HuH-7.5 (cell line): Measurements from ENCODE around the gene SLC44A5.
"Not testable (repeated sequence)": the region's sequence is repeated elsewhere in the genome, so short reads cannot be mapped to it uniquely, and the experiment has no call there.

Experiments used
- DNase-seq: peaks from one replicate; pipeline ENCODE4 v3.0.0; 2011; ENCODE audit warnings: low spot score

SLC44A5 gene

DNA sequence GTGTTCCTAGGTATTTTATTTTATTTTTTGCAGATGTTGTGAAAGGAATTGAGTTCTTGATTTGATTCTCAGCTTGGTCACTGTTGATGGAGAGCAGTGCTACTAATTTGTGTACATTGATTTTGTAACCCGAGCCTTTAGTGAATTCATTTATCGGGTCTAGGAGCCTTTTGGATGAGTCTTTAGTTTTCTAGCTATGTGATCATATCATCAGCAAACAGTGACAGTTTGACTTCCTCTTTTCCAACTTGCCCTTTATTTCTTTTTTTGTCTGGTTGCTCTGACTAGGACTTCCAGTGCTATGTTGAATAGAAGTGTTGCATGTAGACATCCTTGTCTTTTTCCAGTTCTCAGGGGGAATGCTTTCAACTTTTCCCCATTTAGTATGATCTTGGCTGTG is 337.8 kb downstream of the SLC44A5 start:
- DNase-seq: no peak

GRCh38 chr1:75265792-75266191 is 345.1 kb downstream of the SLC44A5 start:
- DNase-seq: no peak

DNA sequence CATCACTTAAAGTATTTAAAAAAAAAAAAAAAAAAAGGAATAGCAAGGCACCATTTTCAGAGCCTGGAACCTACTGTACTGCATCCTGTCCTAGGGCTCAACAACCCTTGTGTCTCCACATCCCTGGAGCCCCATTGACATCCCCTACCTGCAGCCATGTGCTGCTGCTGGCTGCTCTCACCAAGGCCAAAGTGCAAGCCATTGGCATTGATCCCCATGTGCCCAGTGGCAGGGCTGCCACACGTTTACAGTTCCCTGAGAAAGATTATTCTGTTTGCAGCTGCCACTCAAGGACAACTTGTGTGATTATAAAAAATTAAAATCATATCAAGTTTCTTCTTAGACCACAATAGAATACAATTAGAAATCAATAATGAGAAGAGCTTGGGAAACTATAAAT is 346.8 kb downstream of the SLC44A5 start:
- no peak for DNase-seq

DNA sequence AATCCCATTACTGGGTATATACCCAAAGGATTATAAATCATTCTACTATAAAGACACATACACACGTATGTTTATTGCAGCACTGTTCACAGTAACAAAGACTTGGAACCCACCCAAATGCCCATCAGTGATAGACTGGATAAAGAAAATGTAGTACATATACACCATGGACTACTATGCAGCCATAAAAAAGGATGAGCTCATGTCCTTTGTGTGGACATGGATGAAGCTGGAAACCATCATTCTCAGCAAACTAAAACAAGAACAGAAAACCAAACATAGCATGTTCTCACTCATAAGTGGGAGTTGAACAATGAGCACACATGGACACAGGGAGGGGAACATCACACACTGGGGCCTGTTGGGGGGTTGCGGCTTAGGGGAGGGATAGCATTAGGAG is 347.3 kb downstream of the SLC44A5 start:
- DNase-seq: not testable (repeated sequence)

DNA sequence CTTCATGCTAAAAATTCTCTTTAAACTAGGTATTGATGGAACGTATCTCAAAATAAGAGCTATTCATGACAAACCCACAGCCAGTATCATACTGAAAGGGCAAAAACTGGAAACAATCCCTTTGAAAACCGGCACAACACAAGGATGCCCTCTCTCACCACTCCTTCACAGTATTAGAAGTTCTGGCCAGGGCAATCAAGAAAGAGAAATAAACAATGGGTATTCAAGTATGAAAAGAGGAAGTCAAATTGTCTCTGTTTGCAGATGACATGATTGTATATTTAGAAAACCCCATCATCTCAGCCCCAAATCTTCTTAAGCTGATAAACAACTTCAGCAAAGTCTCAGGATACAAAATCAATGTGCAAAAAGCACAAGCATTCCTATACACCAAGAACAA is 349.0 kb downstream of the SLC44A5 start:
- DNase-seq: not testable (repeated sequence)

DNA sequence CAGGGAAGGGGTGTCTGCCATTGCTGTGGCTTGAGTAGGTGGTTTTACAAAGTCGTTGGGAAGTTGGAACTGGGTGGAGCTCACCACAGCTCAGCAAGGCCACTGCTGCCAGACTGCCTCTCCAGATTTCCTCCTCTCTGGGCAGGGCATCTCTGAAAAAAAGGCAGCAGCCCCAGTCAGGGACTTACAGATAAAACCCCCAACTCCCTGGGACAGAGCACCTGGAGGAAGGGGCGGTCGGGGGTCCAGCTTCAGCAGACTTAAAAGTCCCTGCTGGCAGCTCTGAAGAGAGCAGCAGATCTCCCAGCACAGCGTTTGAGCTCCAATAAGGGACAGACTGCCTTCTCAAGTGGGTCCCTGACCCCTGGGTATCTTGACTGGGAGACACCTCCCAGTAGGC is 352.6 kb downstream of the SLC44A5 start:
- DNase-seq: no peak

- DNase-seq: no peak
These were observed 353.5 kb downstream of the SLC44A5 start for GRCh38 chr1:75257424-75257823.

DNA sequence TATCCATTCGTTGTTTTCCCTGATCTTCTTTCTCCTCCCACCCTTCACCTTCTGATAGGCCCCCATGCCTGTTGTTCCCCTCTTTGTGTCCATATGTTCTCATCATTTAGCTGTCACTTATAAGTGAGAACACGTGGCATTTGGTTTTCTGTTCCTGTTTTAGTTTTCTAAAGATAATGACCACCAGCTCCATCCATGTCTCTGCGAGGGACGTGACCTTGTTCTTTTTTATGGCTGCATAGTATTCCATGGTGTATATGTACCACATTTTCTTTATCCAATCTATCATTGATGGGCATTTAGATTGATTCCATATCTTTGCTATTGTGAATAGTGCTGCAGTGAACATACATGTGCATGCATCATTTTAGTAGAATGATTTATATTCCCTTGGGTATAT is 360.8 kb downstream of the SLC44A5 start:
- not testable (repeated sequence) for DNase-seq

- DNase-seq: no peak
These were observed 365.7 kb downstream of the SLC44A5 start for GRCh38 chr1:75245239-75245638.

GRCh38 chr1:75243124-75243523 is 367.8 kb downstream of the SLC44A5 start:
- DNase-seq: no peak

GRCh38 chr1:75237316-75237715 is 373.6 kb downstream of the SLC44A5 start:
- no peak for DNase-seq

- DNase-seq: no peak
These were observed 376.4 kb downstream of the SLC44A5 start for GRCh38 chr1:75234562-75234961.

DNA sequence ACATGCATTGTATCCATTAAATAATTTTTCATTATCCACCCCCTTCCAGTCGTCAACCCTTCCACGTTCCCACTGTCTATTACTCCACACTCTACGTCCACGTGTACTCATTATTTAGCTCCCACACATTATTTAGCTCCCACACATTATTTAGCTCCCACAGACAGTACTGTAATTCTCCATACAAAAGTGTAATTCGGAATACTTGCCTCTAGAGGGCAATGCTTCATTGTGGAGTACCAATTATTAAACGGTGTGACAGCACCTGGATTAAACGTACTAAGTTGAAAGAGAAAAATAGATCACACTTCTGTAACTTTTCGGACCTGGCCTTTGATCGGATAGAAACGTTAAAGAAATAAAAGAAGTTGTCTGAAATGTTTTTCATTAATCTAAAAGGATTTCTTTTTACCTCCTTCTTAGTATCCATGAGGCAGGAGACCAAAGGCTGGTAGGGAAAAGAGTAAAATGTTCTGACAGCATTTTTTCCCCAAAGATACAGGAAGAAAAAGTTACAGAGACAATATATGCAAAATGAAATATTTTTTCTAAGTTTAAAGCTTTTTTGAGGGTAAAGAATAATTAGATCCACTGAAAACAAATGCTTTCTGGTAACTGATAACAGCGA is 377.5 kb downstream of the SLC44A5 start:
- peak; percentile 4 for DNase-seq

GRCh38 chr1:75220072-75220471 is 390.8 kb downstream of the SLC44A5 start:
- no peak for DNase-seq

DNA sequence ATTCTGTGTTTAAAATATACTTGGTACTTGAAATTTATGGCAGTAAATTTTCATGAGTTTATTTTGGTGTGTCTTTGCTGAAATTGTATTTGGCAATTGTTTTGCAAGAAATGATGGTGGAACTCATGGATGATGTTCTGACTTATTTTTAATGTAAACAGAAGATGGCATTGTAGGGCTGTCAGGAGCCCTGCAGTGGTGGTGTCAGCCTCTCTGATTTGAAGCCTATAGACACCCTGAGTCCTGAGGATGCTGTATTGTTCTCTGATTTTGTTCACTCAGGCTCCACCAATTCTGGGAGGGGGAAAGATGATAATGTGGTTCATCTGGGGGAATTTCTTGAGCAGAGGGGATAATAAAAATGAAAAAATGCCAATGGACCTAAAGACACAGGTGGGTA is 396.9 kb downstream of the SLC44A5 start:
- no peak for DNase-seq

GRCh38 chr1:75211648-75212047 is 399.3 kb downstream of the SLC44A5 start:
- no peak for DNase-seq

- no peak for DNase-seq
These were observed 402.1 kb downstream of the SLC44A5 start for GRCh38 chr1:75208862-75209261.

- DNase-seq: peak; percentile 6
These were observed 407.3 kb downstream of the SLC44A5 start for GRCh38 chr1:75203415-75204277.

- no peak for DNase-seq
These were observed 408.2 kb downstream of the SLC44A5 start for GRCh38 chr1:75202751-75203150.

- no peak for DNase-seq
These were observed 412.2 kb downstream of the SLC44A5 start for GRCh38 chr1:75198761-75199160.

- DNase-seq: no peak
These were observed 412.8 kb downstream of the SLC44A5 start for GRCh38 chr1:75198163-75198562.

DNA sequence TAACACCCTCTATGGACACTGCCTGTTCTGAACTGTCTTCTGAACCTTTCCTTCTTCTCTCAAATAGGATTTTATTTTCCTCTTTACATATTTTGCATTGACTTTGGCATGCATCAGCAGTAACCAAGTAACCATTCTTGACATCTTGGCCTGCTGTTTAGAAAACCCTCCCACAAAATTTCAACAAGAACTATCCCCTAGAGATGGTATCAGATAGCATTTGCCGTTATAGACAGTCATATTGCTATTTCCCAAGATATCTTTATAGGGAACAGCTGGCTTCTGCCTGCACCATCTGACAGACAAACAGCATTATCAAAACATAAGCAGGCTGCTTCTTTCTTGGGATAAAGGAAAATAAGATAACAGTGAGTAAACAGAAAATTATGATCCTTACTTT is 422.0 kb downstream of the SLC44A5 start:
- no peak for DNase-seq

- DNase-seq: not testable (repeated sequence)
These were observed 429.5 kb downstream of the SLC44A5 start for GRCh38 chr1:75181214-75181955.
